Measurements from ENCODE around the gene NEUROD4. TPM values are rescaled to one million over a fixed set of nuclear protein-coding genes. Genes with fewer than 3 reads are reported as not detected.

The NEUROD4 gene
- total RNA-seq, 1 donor from 2014 or later = 1.8 TPM

DNA sequence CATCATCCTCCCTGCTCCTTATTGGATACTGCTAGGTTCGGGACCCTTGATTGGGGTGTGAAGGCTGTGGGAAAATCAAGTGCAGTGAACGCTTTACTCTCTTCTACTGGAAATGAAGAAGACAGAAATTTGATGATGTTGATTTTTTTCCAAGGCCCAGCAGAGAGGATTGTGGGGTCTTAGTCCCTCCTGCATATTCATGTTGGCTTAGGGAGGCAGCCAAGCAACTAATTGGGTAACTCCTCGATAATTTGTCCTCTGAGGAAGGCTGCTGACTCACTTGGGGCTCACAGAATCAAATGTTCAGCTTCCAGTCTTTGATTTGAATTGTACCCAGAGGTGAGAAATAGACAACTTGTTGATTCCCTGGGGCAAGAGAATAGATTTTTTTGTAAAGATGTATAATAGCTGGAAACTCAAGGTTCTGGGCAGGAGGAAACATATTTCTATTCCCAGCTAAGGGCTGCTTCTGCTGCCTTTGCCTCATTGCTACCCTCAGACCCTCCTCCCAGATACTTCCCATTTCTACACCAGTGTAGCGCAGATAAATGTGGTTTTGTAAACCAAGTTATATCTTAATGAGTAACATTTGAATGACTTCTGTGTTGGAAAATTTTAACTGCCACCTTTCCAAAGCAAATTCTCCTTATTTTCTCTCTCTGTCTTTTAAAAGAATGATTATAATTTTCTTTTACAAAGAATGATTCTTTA is 21.7 kb downstream of the NEUROD4 start:
- no peaks in the 10 kb centered on the region for H3K36me3 ChIP-seq
- no peaks in the 10 kb centered on the region for H3F3A ChIP-seq (ENCODE audit: low read depth)

DNA sequence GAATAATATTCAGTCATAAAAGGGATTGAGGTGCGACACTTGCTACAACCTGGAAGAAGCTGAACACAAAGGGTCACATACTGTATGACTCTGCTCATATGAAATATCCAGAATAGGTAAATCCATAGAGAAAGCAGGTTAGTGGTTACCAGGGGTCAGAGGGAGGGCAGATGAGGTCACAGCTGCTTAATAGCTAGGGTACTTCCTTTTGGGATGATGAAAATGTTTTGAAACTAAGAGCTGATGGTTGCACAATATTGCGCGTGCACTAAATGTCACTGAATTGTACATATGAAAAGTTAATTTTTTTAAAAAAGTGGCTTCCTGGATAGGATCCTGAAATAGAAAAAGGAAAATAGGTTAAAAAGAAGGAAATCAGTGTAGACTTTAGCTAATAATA is 23.8 kb downstream of the NEUROD4 start:
- Histone ChIP-seq H3F3A (ENCODE audit: low read depth) (no peaks in the 10 kb centered on the region), H3K27me3 (no peaks in the 10 kb centered on the region), H2AFZ (replicated peaks) (no peak overlapping the region), H3K4me3 (no peak overlapping the region), H3K9ac (no peak overlapping the region), H3K27ac (no peak overlapping the region), H3K4me2 (no peak overlapping the region), H4K20me1 (ENCODE audit: low read depth) (no peaks in the 10 kb centered on the region), H3K4me1 (peaks cover 33% of the 10 kb centered on the region), H3K36me3 (no peaks in the 10 kb centered on the region), H3K79me2 (ENCODE audit: low read depth) (no peaks in the 10 kb centered on the region), H3K9me3 (ENCODE audit: low read depth) (no peaks in the 10 kb centered on the region)
- no peaks in the 10 kb centered on the region for H3K9me3 Mint-ChIP-seq
- H3K4me3 Mint-ChIP-seq = no peak overlapping the region
- TF ChIP-seq EZH2 (IDR thresholded peaks at IDR 0.05) (no peak), EZH2phosphoT487 (IDR thresholded peaks at IDR 0.05) (no peak)
- TF ChIP-seq, protein P1, sequence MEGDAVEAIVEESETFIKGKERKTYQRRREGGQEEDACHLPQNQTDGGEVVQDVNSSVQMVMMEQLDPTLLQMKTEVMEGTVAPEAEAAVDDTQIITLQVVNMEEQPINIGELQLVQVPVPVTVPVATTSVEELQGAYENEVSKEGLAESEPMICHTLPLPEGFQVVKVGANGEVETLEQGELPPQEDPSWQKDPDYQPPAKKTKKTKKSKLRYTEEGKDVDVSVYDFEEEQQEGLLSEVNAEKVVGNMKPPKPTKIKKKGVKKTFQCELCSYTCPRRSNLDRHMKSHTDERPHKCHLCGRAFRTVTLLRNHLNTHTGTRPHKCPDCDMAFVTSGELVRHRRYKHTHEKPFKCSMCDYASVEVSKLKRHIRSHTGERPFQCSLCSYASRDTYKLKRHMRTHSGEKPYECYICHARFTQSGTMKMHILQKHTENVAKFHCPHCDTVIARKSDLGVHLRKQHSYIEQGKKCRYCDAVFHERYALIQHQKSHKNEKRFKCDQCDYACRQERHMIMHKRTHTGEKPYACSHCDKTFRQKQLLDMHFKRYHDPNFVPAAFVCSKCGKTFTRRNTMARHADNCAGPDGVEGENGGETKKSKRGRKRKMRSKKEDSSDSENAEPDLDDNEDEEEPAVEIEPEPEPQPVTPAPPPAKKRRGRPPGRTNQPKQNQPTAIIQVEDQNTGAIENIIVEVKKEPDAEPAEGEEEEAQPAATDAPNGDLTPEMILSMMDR (IDR thresholded peaks at IDR 0.05) = no peak
- H3K27ac Mint-ChIP-seq = no peak overlapping the region
- H3K27me3 Mint-ChIP-seq (ENCODE audit: insufficient read depth, low read depth) = peaks cover 5% of the 10 kb centered on the region
- no peak for DNase-seq (ENCODE audit: low spot score)
- H3K4me1 Mint-ChIP-seq = peaks cover 35% of the 10 kb centered on the region
- H3K36me3 Mint-ChIP-seq = no peaks in the 10 kb centered on the region

More for the DNA sequence above, 21.7 kb downstream of the NEUROD4 start:
- Histone ChIP-seq H3K9ac (no peak overlapping the region), H3K4me1 (peaks cover 36% of the 10 kb centered on the region), H3K9me3 (ENCODE audit: low read depth) (no peaks in the 10 kb centered on the region), H3K4me2 (peak overlapping the region; percentile 1), H3K27me3 (no peaks in the 10 kb centered on the region), H3K27ac (no peak overlapping the region), H3K4me3 (no peak overlapping the region), H4K20me1 (ENCODE audit: low read depth) (no peaks in the 10 kb centered on the region), H3K79me2 (ENCODE audit: low read depth) (no peaks in the 10 kb centered on the region), H2AFZ (replicated peaks) (no peak overlapping the region)
- Mint-ChIP-seq H3K4me3 (no peak overlapping the region), H3K27ac (no peak overlapping the region), H3K27me3 (ENCODE audit: insufficient read depth, low read depth) (peaks cover 5% of the 10 kb centered on the region), H3K4me1 (peaks cover 43% of the 10 kb centered on the region), H3K36me3 (no peaks in the 10 kb centered on the region), H3K9me3 (no peaks in the 10 kb centered on the region)
- DNase-seq (ENCODE audit: low spot score) = no peak
- TF ChIP-seq, protein P1 (IDR thresholded peaks at IDR 0.05) = no peak

DNA sequence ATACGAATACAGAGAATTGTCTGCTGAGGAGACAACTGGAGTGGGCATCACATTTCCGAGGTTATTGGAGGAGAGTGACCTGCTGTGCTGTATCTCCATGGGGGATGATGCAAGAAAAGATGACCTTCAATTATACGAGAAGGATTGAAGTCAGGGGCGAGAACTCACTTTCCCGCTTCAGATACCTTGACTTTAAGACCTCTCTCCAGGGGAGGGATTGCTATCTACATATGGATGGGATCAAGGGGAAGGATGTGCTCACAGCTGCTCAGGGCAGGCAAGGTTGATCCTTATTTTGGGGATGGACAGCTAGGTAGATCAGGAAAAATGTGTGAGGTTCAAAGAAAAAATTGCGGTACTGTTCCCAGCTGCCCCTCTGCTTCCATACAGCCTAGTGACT is 24.4 kb downstream of the NEUROD4 start:
- Histone ChIP-seq H3K27ac (no peak overlapping the region), H3K4me1 (peaks cover 27% of the 10 kb centered on the region), H3K9ac (no peak overlapping the region), H3K4me3 (no peak overlapping the region), H3F3A (ENCODE audit: low read depth) (no peaks in the 10 kb centered on the region), H4K20me1 (ENCODE audit: low read depth) (no peaks in the 10 kb centered on the region), H2AFZ (replicated peaks) (no peak overlapping the region), H3K4me2 (no peak overlapping the region), H3K36me3 (no peaks in the 10 kb centered on the region), H3K79me2 (ENCODE audit: low read depth) (no peaks in the 10 kb centered on the region), H3K9me3 (ENCODE audit: low read depth) (no peaks in the 10 kb centered on the region), H3K27me3 (no peaks in the 10 kb centered on the region)
- no peak for DNase-seq (ENCODE audit: low spot score)
- TF ChIP-seq EZH2phosphoT487 (IDR thresholded peaks at IDR 0.05) = no peak
- no peak for TF ChIP-seq EZH2 (IDR thresholded peaks at IDR 0.05)
- TF ChIP-seq, protein P1 (IDR thresholded peaks at IDR 0.05) = no peak
- Mint-ChIP-seq H3K27me3 (ENCODE audit: insufficient read depth, low read depth) (peaks cover 5% of the 10 kb centered on the region), H3K27ac (no peak overlapping the region), H3K36me3 (no peaks in the 10 kb centered on the region), H3K4me3 (no peak overlapping the region), H3K4me1 (peaks cover 32% of the 10 kb centered on the region), H3K9me3 (no peaks in the 10 kb centered on the region)

All from neural progenitor cell (in vitro differentiated cells).